KMS-11 (cell line): ENCODE results near the gene RALGDS.

ENCODE experiments used
- H2AFZ ChIP-seq: fragments of 200-600 bp; sonication (generic); 2 replicates; pipeline ENCODE4 v1.6.1; 2016; ENCODE audit warnings: antibody characterized with exemption, mixed run types, low read depth
- H3K27ac ChIP-seq: fragments of 200-600 bp; sonication (generic); 2 replicates; pipeline ENCODE4 v1.6.1; 2016; ENCODE audit warnings: mild to moderate bottlenecking, mixed run types
- H3K27me3 ChIP-seq: fragments of 200-600 bp; sonication (generic); 2 replicates; pipeline ENCODE4 v1.6.1; 2017; ENCODE audit warnings: mild to moderate bottlenecking, low read depth, mixed run types, moderate library complexity; ENCODE audit not compliant: insufficient read depth
- H3K36me3 ChIP-seq: fragments of 200-600 bp; sonication (generic); 2 replicates; pipeline ENCODE4 v1.6.1; 2017; ENCODE audit warnings: mild to moderate bottlenecking, mixed run types; ENCODE audit not compliant: insufficient read depth
- H3K4me1 ChIP-seq: fragments of 200-600 bp; sonication (generic); 2 replicates; pipeline ENCODE4 v1.6.1; 2016; ENCODE audit warnings: mild to moderate bottlenecking, low read depth, mixed run types; ENCODE audit not compliant: poor library complexity, severe bottlenecking
- H3K4me2 ChIP-seq: fragments of 200-600 bp; sonication (generic); 2 replicates; pipeline ENCODE4 v1.7.0; 2016; ENCODE audit warnings: mild to moderate bottlenecking, mixed run types
- H3K4me3 ChIP-seq: fragments of 200-600 bp; sonication (generic); IDR thresholded peaks from 2 replicates; pipeline ENCODE4 v1.6.1; 2017; ENCODE audit warnings: low read depth, low read length, mixed read lengths; ENCODE audit not compliant: insufficient read depth
- H3K79me2 ChIP-seq: fragments of 200-600 bp; sonication (generic); 2 replicates; pipeline ENCODE4 v1.6.1; 2016; ENCODE audit warnings: low read depth, mixed run types; ENCODE audit not compliant: insufficient read depth
- H3K9ac ChIP-seq: fragments of 200-600 bp; sonication (generic); 2 replicates; pipeline ENCODE4 v1.6.1; 2016; ENCODE audit warnings: mild to moderate bottlenecking, mixed run types
- H4K20me1 ChIP-seq: fragments of 200-600 bp; sonication (generic); 2 replicates; pipeline ENCODE4 v1.6.1; 2016; ENCODE audit warnings: mild to moderate bottlenecking, mixed run types; ENCODE audit not compliant: insufficient read depth
- TF ChIP-seq, protein P1 (sequence below): fragments of 200-600 bp; sonication (generic); conservative IDR thresholded peaks from 2 replicates; pipeline ENCODE4 v1.6.1; 2017; ENCODE audit warnings: low read depth, mild to moderate bottlenecking, antibody characterized with exemption, low read length, moderate library complexity, mixed read lengths

RALGDS gene

DNA sequence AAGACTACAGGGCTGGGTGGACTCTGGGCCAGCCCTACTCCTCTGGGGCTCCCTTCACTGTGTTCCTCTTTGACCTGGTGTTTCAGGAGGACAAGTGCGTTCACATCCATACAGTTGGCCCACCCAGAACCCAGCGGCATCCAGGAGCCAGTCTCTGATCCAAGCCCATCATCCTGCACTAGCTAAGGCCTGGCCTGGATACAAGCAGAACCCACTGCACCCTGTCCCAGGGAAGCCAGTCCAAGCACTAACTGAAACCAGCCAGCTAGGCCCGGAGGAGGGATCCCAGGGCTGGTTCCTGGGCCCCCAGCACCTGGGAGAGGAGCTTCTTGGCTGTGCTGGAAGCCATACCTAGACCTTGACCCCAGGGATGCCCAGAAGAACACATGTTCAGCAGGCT, 46.7 kb upstream of the RALGDS start:
- H3K27me3 ChIP-seq = peaks cover 66% of the 10 kb centered on the region
- no peak overlapping the region for H3K4me2 ChIP-seq
- no peaks in the 10 kb centered on the region for H3K36me3 ChIP-seq
- H2AFZ ChIP-seq = no peak overlapping the region
- no peaks in the 10 kb centered on the region for H3K79me2 ChIP-seq
- no peak overlapping the region for H3K27ac ChIP-seq
- H3K9ac ChIP-seq = no peak overlapping the region
- TF ChIP-seq, protein P1, sequence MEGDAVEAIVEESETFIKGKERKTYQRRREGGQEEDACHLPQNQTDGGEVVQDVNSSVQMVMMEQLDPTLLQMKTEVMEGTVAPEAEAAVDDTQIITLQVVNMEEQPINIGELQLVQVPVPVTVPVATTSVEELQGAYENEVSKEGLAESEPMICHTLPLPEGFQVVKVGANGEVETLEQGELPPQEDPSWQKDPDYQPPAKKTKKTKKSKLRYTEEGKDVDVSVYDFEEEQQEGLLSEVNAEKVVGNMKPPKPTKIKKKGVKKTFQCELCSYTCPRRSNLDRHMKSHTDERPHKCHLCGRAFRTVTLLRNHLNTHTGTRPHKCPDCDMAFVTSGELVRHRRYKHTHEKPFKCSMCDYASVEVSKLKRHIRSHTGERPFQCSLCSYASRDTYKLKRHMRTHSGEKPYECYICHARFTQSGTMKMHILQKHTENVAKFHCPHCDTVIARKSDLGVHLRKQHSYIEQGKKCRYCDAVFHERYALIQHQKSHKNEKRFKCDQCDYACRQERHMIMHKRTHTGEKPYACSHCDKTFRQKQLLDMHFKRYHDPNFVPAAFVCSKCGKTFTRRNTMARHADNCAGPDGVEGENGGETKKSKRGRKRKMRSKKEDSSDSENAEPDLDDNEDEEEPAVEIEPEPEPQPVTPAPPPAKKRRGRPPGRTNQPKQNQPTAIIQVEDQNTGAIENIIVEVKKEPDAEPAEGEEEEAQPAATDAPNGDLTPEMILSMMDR = no peak
- no peaks in the 10 kb centered on the region for H3K4me1 ChIP-seq
- H4K20me1 ChIP-seq = no peaks in the 10 kb centered on the region
- H3K4me3 ChIP-seq = no peak overlapping the region

DNA sequence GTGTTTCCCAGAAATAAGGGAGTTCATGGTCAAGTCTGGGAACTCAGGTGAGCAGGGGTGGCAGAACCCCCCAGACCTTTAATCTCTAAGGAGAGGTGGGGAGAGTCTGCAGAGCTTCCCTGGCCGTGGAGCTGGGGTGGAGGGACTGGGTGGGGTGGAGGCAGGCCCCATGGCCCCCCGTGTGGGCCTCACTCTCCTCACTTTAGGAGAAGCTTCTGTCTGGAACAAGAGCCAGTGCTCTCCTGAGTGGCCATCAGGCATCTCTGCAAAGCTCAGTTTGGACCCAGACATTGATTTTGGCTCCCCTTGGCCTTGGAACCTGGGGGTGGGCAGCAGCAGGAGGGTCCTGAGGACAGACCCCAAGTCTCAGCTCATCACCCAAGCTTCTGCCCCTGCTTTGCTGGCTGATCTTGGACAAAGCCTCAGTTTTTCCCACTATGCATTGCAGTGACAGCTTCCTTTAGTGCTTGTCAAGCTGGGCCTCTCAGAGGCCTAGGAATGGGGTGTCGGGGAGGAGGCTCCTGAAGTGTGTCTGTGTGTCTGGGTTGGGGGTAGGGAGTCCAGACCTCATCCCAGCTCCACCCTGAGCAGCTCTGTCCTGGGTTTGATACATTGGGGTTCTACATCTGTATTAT, 46.2 kb upstream of the RALGDS start:
- Histone ChIP-seq H3K27me3 (peaks cover 62% of the 10 kb centered on the region), H3K4me2 (no peak overlapping the region), H2AFZ (no peak overlapping the region), H3K4me3 (no peak overlapping the region), H3K4me1 (no peaks in the 10 kb centered on the region), H3K36me3 (no peaks in the 10 kb centered on the region), H4K20me1 (no peaks in the 10 kb centered on the region), H3K79me2 (no peaks in the 10 kb centered on the region), H3K27ac (no peak overlapping the region), H3K9ac (no peak overlapping the region)
- TF ChIP-seq, protein P1 = no peak

DNA sequence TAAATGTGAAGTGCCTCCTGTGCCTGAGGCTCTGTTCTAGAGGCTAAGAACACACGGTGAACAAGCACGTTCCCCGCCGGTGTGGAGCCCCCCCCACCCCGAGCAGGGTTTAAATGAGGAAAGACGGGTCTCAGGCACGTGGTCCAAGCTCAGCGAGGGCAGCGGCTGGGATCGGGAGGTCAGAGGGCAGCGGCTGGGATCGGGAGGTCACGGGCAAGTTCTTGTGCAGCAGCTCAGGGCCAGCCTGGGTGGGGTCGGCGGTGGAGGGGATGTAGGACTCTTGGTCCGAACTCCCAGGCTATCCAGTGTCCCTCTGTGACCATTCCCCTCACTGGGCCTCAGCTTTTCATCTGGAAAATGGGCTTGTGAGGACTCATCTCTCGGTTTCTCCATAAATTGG, 45.4 kb upstream of the RALGDS start:
- TF ChIP-seq, protein P1 = no peak
- Histone ChIP-seq H4K20me1 (no peaks in the 10 kb centered on the region), H3K79me2 (no peaks in the 10 kb centered on the region), H2AFZ (no peak overlapping the region), H3K27me3 (peaks cover 56% of the 10 kb centered on the region), H3K27ac (no peak overlapping the region), H3K9ac (no peak overlapping the region), H3K4me2 (no peak overlapping the region), H3K36me3 (no peaks in the 10 kb centered on the region), H3K4me1 (no peaks in the 10 kb centered on the region), H3K4me3 (no peak overlapping the region)

DNA sequence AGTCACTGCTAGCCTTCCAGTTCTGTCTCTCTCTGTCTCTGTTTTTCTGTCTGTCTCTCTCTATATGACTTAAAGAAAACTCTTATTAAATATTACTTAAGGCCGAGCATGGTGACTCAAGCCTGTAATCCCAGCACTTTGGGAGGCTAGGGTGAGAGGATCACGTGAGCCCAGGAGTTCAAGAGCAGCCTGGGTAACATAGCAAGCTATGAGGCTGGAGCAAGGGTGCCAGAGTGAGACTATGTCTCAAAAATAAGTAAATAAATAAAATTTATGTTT, 44.4 kb upstream of the RALGDS start:
- no peaks in the 10 kb centered on the region for H3K79me2 ChIP-seq
- peaks cover 52% of the 10 kb centered on the region for H3K27me3 ChIP-seq
- H2AFZ ChIP-seq = no peak overlapping the region
- H3K36me3 ChIP-seq = no peaks in the 10 kb centered on the region
- no peak overlapping the region for H3K27ac ChIP-seq
- no peaks in the 10 kb centered on the region for H3K4me1 ChIP-seq
- no peak overlapping the region for H3K9ac ChIP-seq
- H3K4me2 ChIP-seq = no peak overlapping the region
- H3K4me3 ChIP-seq = no peak overlapping the region
- TF ChIP-seq, protein P1 = no peak
- H4K20me1 ChIP-seq = no peaks in the 10 kb centered on the region

DNA sequence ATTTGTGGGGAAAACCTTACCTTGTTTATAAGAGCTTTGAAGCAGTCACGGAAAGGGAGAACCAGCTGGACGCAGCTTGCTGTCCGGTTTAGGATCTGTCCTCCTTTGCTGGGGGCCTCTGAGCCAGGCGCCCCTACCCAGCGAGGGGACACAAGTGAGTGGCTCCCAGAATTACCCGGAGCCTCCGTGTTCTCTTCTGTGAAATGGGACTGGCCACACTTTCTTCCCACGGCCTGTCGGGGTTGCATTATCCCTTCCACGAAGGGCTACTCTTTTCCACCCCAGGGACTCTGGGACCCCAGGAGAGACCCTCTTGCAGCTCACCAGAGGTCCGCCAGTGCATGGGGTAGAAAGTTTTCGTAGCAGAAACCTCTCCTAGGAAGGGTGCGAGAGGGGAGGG, 43.2 kb upstream of the RALGDS start:
- no peak overlapping the region for H3K4me2 ChIP-seq
- H4K20me1 ChIP-seq = no peaks in the 10 kb centered on the region
- H3K79me2 ChIP-seq = no peaks in the 10 kb centered on the region
- H3K27me3 ChIP-seq = peaks cover 48% of the 10 kb centered on the region
- no peak overlapping the region for H2AFZ ChIP-seq
- no peaks in the 10 kb centered on the region for H3K4me1 ChIP-seq
- H3K27ac ChIP-seq = no peak overlapping the region
- no peak overlapping the region for H3K9ac ChIP-seq
- TF ChIP-seq, protein P1 = no peak
- no peak overlapping the region for H3K4me3 ChIP-seq
- H3K36me3 ChIP-seq = no peaks in the 10 kb centered on the region
